Keratinocyte (primary cell): Measurements from ENCODE around the gene PAX1. TPM values are rescaled to one million over a fixed set of nuclear protein-coding genes. Genes with fewer than 3 reads are reported as not detected.

Experiments used
- DNase-seq: peaks from one replicate; pipeline ENCODE4 v3.0.0-alpha.2; 2011; ENCODE audit warnings: low read depth, missing footprints, low spot score
- FAIRE-seq: peaks from 2 replicates; lab custom pipeline; 2011; peaks lifted over from hg19 to GRCh38; lab: Jason Lieb, UNC
- H2AFZ ChIP-seq: 2 replicates; pipeline ENCODE4 v1.6.0; 2012; ENCODE audit warnings: low read length, control low read depth, inconsistent platforms; ENCODE audit not compliant: control insufficient read depth
- H3K27ac ChIP-seq: 2 replicates; pipeline ENCODE4 v1.5.1; 2011; ENCODE audit warnings: low read length; ENCODE audit not compliant: control insufficient read depth, insufficient read depth
- H3K27me3 ChIP-seq: 3 replicates; pipeline ENCODE4 v1.6.0; 2011; ENCODE audit warnings: low read length; ENCODE audit not compliant: control insufficient read depth, insufficient read depth; ENCODE audit errors: extremely low read depth
- H3K36me3 ChIP-seq, 2 experiments: 2 replicates in 1 of 2; 3 replicates in 1 of 2; pipeline ENCODE4 v1.5.1; 2011; ENCODE audit warnings: low read length in 2 of 2, mild to moderate bottlenecking in 1 of 2; ENCODE audit not compliant: control insufficient read depth in 2 of 2, insufficient read depth in 2 of 2; ENCODE audit errors: extremely low read depth in 1 of 2
- H3K4me1 ChIP-seq: 3 replicates; pipeline ENCODE4 v1.5.1; 2011; ENCODE audit warnings: low read length; ENCODE audit not compliant: control insufficient read depth, insufficient read depth; ENCODE audit errors: extremely low read depth
- H3K4me2 ChIP-seq: 3 replicates; pipeline ENCODE4 v1.6.0; 2011; ENCODE audit warnings: low read depth, low read length; ENCODE audit not compliant: control insufficient read depth, insufficient read depth; ENCODE audit errors: extremely low read depth
- H3K4me3 ChIP-seq, 3 experiments: fragments of 200-600 bp in 1 of 3; sonication (generic) in 1 of 3; 2 replicates in 2 of 3; 3 replicates in 1 of 3; pipeline ENCODE4 v1.5.1; 2011 to 2016; ENCODE audit warnings: low read length in 3 of 3, mild to moderate bottlenecking in 3 of 3, control low read depth in 2 of 3, inconsistent platforms in 1 of 3, low read depth in 1 of 3, mixed read lengths in 1 of 3, mixed run types in 1 of 3, moderate library complexity in 1 of 3; ENCODE audit not compliant: control insufficient read depth in 2 of 3, insufficient read depth in 2 of 3; ENCODE audit errors: extremely low read depth in 1 of 3
- H3K79me2 ChIP-seq: 2 replicates; pipeline ENCODE4 v1.6.0; 2012; ENCODE audit warnings: low read length; ENCODE audit not compliant: control insufficient read depth, insufficient read depth
- H3K9ac ChIP-seq: 3 replicates; pipeline ENCODE4 v1.6.0; 2011; ENCODE audit warnings: low read length; ENCODE audit not compliant: control insufficient read depth, insufficient read depth; ENCODE audit errors: extremely low read depth
- H3K9me1 ChIP-seq: 3 replicates; pipeline ENCODE4 v1.6.0; 2011; ENCODE audit warnings: low read length; ENCODE audit not compliant: control insufficient read depth, insufficient read depth; ENCODE audit errors: extremely low read depth
- H3K9me3 ChIP-seq: 2 replicates; pipeline ENCODE4 v1.5.1; 2012; ENCODE audit warnings: low read depth, low read length; ENCODE audit not compliant: control insufficient read depth
- H4K20me1 ChIP-seq: 3 replicates; pipeline ENCODE4 v1.6.0; 2011; ENCODE audit warnings: low read length; ENCODE audit not compliant: control insufficient read depth, insufficient read depth; ENCODE audit errors: extremely low read depth
- CTCF ChIP-seq, 3 experiments: IDR thresholded peaks in 1 of 3; conservative IDR thresholded peaks in 1 of 3; optimal IDR thresholded peaks in 1 of 3; 2 replicates in 2 of 3; 3 replicates in 1 of 3; pipeline versions ENCODE3 to v1.5.1; 2011; ENCODE audit warnings: low read length in 3 of 3, mild to moderate bottlenecking in 3 of 3, moderate library complexity in 2 of 3, control low read depth in 1 of 3, inconsistent platforms in 1 of 3; ENCODE audit not compliant: insufficient read depth in 2 of 3; ENCODE audit errors: extremely low read depth in 1 of 3
- EZH2 ChIP-seq: IDR thresholded peaks from one replicate; pipeline ENCODE4 v1.6.1; 2012; ENCODE audit warnings: inconsistent platforms, mild to moderate bottlenecking, low read length, moderate library complexity
- dilution Hi-C: fragments of 300-500 bp; cut with MboI; formaldehyde crosslinking; loops from one replicate; pipeline ENCODE4 v1.7.0; 2020; ENCODE audit warnings: low sequenced_read_pairs; ENCODE audit not compliant: extremely low pct_ligation_motif_present
- polyA plus RNA-seq, 5 experiments: library from polyadenylated mRNA; depleted of rRNA in 3 of 5; stranded (reverse) in 3 of 5; stranded (forward) in 1 of 5; unstranded in 1 of 5; fragments of >200 nt; gene quantifications; 1 replicate in 1 of 5; 2 replicates in 3 of 5; 3 replicates in 1 of 5; pipeline versions ENCODE4 v1.2.1 to v1.2.3, GENCODE V29; 2011 to 2012; ENCODE audit warnings: missing spikeins in 2 of 5, low read depth in 1 of 5, low replicate concordance in 1 of 5

The PAX1 gene
- polyA plus RNA-seq, 1 donor (not counting 4 experiments of a cell fraction or from before 2014, with no cell fraction given), result not detected

GRCh38 chr20:21719592-21720214 is 14.2 kb downstream of the PAX1 start:
- Histone ChIP-seq H3K4me1 (no peaks in the 10 kb centered on the region), H3K27ac (no peak overlapping the region), H3K9me1 (no peaks in the 10 kb centered on the region), H3K9ac (no peak overlapping the region), H2AFZ (no peak overlapping the region), H4K20me1 (no peaks in the 10 kb centered on the region), H3K36me3 (no peaks in the 10 kb centered on the region), H3K79me2 (no peaks in the 10 kb centered on the region), H3K4me2 (no peak overlapping the region), H3K27me3 (peaks cover 19% of the 10 kb centered on the region), H3K4me3 (no peak overlapping the region), H3K9me3 (no peaks in the 10 kb centered on the region)
- DNase-seq (peak; percentile 25), FAIRE-seq (no peak)
- TF ChIP-seq CTCF (optimal IDR thresholded peaks at IDR 0.05 in 1 of 3, IDR thresholded peaks at IDR 0.05 in 1 of 3, conservative IDR thresholded peaks at IDR 0.05 in 1 of 3; ENCODE audit: extremely low read depth in 1 of 3, insufficient read depth in 2 of 3, low read length in 3 of 3) (peak in 2 of 3 experiments; percentile 53 to 59), EZH2 (no peak)
- dilution Hi-C loops, result no loop called here

GRCh38 chr20:21725892-21726291 is 20.4 kb downstream of the PAX1 start:
- no peaks in the 10 kb centered on the region for H3K4me1 ChIP-seq
- H3K36me3 ChIP-seq, result no peaks in the 10 kb centered on the region
- no peak overlapping the region for H3K4me3 ChIP-seq
- dilution Hi-C loops, result no loop called here
- H4K20me1 ChIP-seq, result no peaks in the 10 kb centered on the region
- H3K27ac ChIP-seq, result no peak overlapping the region
- FAIRE-seq, result no peak
- H3K27me3 ChIP-seq, result no peaks in the 10 kb centered on the region
- H3K4me2 ChIP-seq, result no peak overlapping the region
- no peak overlapping the region for H3K9ac ChIP-seq
- no peak overlapping the region for H2AFZ ChIP-seq
- H3K9me1 ChIP-seq, result no peaks in the 10 kb centered on the region
- no peaks in the 10 kb centered on the region for H3K9me3 ChIP-seq
- no peak for TF ChIP-seq EZH2
- no peak for TF ChIP-seq CTCF (optimal IDR thresholded peaks at IDR 0.05 in 1 of 3, IDR thresholded peaks at IDR 0.05 in 1 of 3, conservative IDR thresholded peaks at IDR 0.05 in 1 of 3; ENCODE audit: extremely low read depth in 1 of 3, insufficient read depth in 2 of 3, low read length in 3 of 3)
- H3K79me2 ChIP-seq, result no peaks in the 10 kb centered on the region
- no peak for DNase-seq
